Gastrocnemius medialis (tissue), 4 donors: ENCODE data around the gene SOCS3.

Experiments used
- CTCF ChIP-seq, 5 experiments: fragments of 450-650 bp in 3 of 5; fragments of 200-600 bp in 2 of 5; sonication (generic) in 2 of 5; IDR thresholded peaks in 4 of 5; conservative IDR thresholded peaks in 1 of 5; 1 replicate in 4 of 5; 2 replicates in 1 of 5; pipeline ENCODE4 v1.5.1; 2016 to 2019; ENCODE audit warnings: antibody characterized with exemption in 5 of 5, mild to moderate bottlenecking in 3 of 5, moderate library complexity in 3 of 5
- POLR2A ChIP-seq, 2 donors: fragments of 450-650 bp; IDR thresholded peaks; one replicate each; pipeline ENCODE4 v1.6.1; 2017; ENCODE audit warnings: antibody characterized with exemption in 2 of 2, mild to moderate bottlenecking in 2 of 2, moderate library complexity in 2 of 2

GRCh38 chr17:78323826-78324390 is 36.0 kb downstream of the SOCS3 start:
- TF ChIP-seq CTCF (IDR thresholded peaks at IDR 0.05 in 4 of 5, conservative IDR thresholded peaks at IDR 0.05 in 1 of 5) (no peak), POLR2A (IDR thresholded peaks at IDR 0.05) (no peak)
